ENCODE data around the gene EIF4H. TPM values are rescaled to one million over a fixed set of nuclear protein-coding genes. Genes with fewer than 3 reads are reported as not detected.
"Not testable (repeated sequence)": the region's sequence is repeated elsewhere in the genome, so short reads cannot be mapped to it uniquely, and the experiment has no call there.

The EIF4H gene
- polyA plus RNA-seq, 1 donor from 2014 or later: 197 TPM

- peak overlapping the region; percentile 67 to 76 (median 69) for H3K27ac Mint-ChIP-seq
- peaks cover 5% of the 10 kb centered on the region for H3K36me3 Mint-ChIP-seq
- no peaks in the 10 kb centered on the region for H3K27me3 Mint-ChIP-seq
- H3K4me3 Mint-ChIP-seq: peak overlapping the region in 3 of 4 donors; percentile 16 to 84 (median 43)
- peaks cover 57 to 61% (median 60%) of the 10 kb centered on the region in 3 donors for H3K4me1 Mint-ChIP-seq
- no peaks in the 10 kb centered on the region for H3K9me3 Mint-ChIP-seq
Measured at GRCh38 chr7:74183653-74184450, 9.7 kb downstream of the EIF4H start.

- peaks cover 3% of the 10 kb centered on the region for H3K36me3 Mint-ChIP-seq
- H3K27ac Mint-ChIP-seq: peak overlapping the region in 1 of 3 donors; percentile 46
- no peaks in the 10 kb centered on the region for H3K9me3 Mint-ChIP-seq
- H3K4me3 Mint-ChIP-seq: peak overlapping the region in 1 of 4 donors; percentile 27
- H3K4me1 Mint-ChIP-seq: peaks cover 54 to 57% (median 56%) of the 10 kb centered on the region in 3 donors
- H3K27me3 Mint-ChIP-seq: no peaks in the 10 kb centered on the region
Measured at GRCh38 chr7:74185016-74185415, 10.9 kb downstream of the EIF4H start.

- Mint-ChIP-seq H3K27ac (peak overlapping the region in 1 of 3 donors; percentile 38), H3K36me3 (peaks cover 3% of the 10 kb centered on the region), H3K27me3 (no peaks in the 10 kb centered on the region), H3K4me1 (peaks cover 50 to 53% (median 51%) of the 10 kb centered on the region in 3 donors), H3K4me3 (peak overlapping the region in 1 of 4 donors; percentile 43), H3K9me3 (no peaks in the 10 kb centered on the region)
Measured at GRCh38 chr7:74185636-74186035, 11.5 kb downstream of the EIF4H start.

GRCh38 chr7:74187915-74188675 lies 13.9 kb downstream of the EIF4H start:
- Mint-ChIP-seq H3K9me3 (no peaks in the 10 kb centered on the region), H3K27ac (peak overlapping the region in 1 of 3 donors; percentile 90), H3K36me3 (no peaks in the 10 kb centered on the region), H3K4me1 (peaks cover 29 to 37% (median 32%) of the 10 kb centered on the region in 3 donors), H3K4me3 (no peak overlapping the region), H3K27me3 (no peaks in the 10 kb centered on the region)

GRCh38 chr7:74190259-74190658 lies 16.1 kb downstream of the EIF4H start:
- H3K4me3 Mint-ChIP-seq: no peak overlapping the region

GRCh38 chr7:74191231-74191630 lies 17.1 kb downstream of the EIF4H start:
- H3K27ac Mint-ChIP-seq: no peak overlapping the region
- H3K27me3 Mint-ChIP-seq: no peaks in the 10 kb centered on the region
- H3K4me3 Mint-ChIP-seq: no peak overlapping the region
- peaks cover 6 to 13% (median 12%) of the 10 kb centered on the region in 3 donors for H3K4me1 Mint-ChIP-seq
- H3K36me3 Mint-ChIP-seq: no peaks in the 10 kb centered on the region
- H3K9me3 Mint-ChIP-seq: no peaks in the 10 kb centered on the region

More at GRCh38 chr7:74190259-74190658, 16.1 kb downstream of the EIF4H start:
- Mint-ChIP-seq H3K27ac (no peak overlapping the region), H3K4me1 (peaks cover 11 to 19% (median 18%) of the 10 kb centered on the region in 3 donors), H3K36me3 (no peaks in the 10 kb centered on the region), H3K27me3 (no peaks in the 10 kb centered on the region), H3K9me3 (no peaks in the 10 kb centered on the region)

- H3K27ac Mint-ChIP-seq: peak overlapping the region in 2 of 3 donors; percentile 4 to 91
- no peak overlapping the region for H3K4me3 Mint-ChIP-seq
- no peaks in the 10 kb centered on the region for H3K27me3 Mint-ChIP-seq
- no peaks in the 10 kb centered on the region for H3K9me3 Mint-ChIP-seq
- H3K36me3 Mint-ChIP-seq: no peaks in the 10 kb centered on the region
- H3K4me1 Mint-ChIP-seq: peaks cover 0 to 2% (median under 1%) of the 10 kb centered on the region in 3 donors
Measured at GRCh38 chr7:74193054-74193453, 18.9 kb downstream of the EIF4H start.

GRCh38 chr7:74193913-74194312 lies 19.8 kb downstream of the EIF4H start:
- peak overlapping the region in 1 of 3 donors; percentile 73 for H3K27ac Mint-ChIP-seq
- no peak overlapping the region for H3K4me3 Mint-ChIP-seq
- H3K36me3 Mint-ChIP-seq: no peaks in the 10 kb centered on the region
- no peaks in the 10 kb centered on the region for H3K27me3 Mint-ChIP-seq
- H3K9me3 Mint-ChIP-seq: no peaks in the 10 kb centered on the region
- H3K4me1 Mint-ChIP-seq: no peaks in the 10 kb centered on the region

GRCh38 chr7:74194686-74195085 lies 20.5 kb downstream of the EIF4H start:
- Mint-ChIP-seq H3K4me3 (no peak overlapping the region), H3K27ac (peak overlapping the region in 2 of 3 donors; percentile 18 to 73), H3K9me3 (no peaks in the 10 kb centered on the region), H3K27me3 (no peaks in the 10 kb centered on the region), H3K36me3 (no peaks in the 10 kb centered on the region), H3K4me1 (peaks cover 0 to 2% (median 0%) of the 10 kb centered on the region in 3 donors)

- peak overlapping the region in 2 of 3 donors; percentile 18 to 73 for H3K27ac Mint-ChIP-seq
- not testable (repeated sequence) for H3K9me3 Mint-ChIP-seq, H3K36me3 Mint-ChIP-seq, H3K27me3 Mint-ChIP-seq, H3K4me1 Mint-ChIP-seq
- peak overlapping the region in 1 of 4 donors; percentile 38 for H3K4me3 Mint-ChIP-seq
Measured at GRCh38 chr7:74195139-74195860, 21.1 kb downstream of the EIF4H start.

GRCh38 chr7:74195968-74196654 lies 22.0 kb downstream of the EIF4H start:
- not testable (repeated sequence) for H3K27me3 Mint-ChIP-seq, H3K9me3 Mint-ChIP-seq, H3K36me3 Mint-ChIP-seq, H3K4me3 Mint-ChIP-seq, H3K4me1 Mint-ChIP-seq
- H3K27ac Mint-ChIP-seq: peak overlapping the region in 1 of 3 donors; percentile 78

- Mint-ChIP-seq H3K36me3 (no peaks in the 10 kb centered on the region), H3K9me3 (no peaks in the 10 kb centered on the region), H3K27me3 (no peaks in the 10 kb centered on the region), H3K4me1 (peaks cover under 1 to 2% (median 2%) of the 10 kb centered on the region in 3 donors), H3K4me3 (no peak overlapping the region), H3K27ac (peak overlapping the region; percentile 25 to 93 (median 66))
Measured at GRCh38 chr7:74197449-74198124, 23.4 kb downstream of the EIF4H start.

GRCh38 chr7:74199551-74200355 lies 25.6 kb downstream of the EIF4H start:
- H3K27ac Mint-ChIP-seq: no peak overlapping the region
- no peaks in the 10 kb centered on the region for H3K9me3 Mint-ChIP-seq
- H3K36me3 Mint-ChIP-seq: no peaks in the 10 kb centered on the region
- H3K27me3 Mint-ChIP-seq: no peaks in the 10 kb centered on the region
- no peak overlapping the region for H3K4me3 Mint-ChIP-seq
- peaks cover 9 to 11% (median 11%) of the 10 kb centered on the region in 3 donors for H3K4me1 Mint-ChIP-seq
